Spleen (tissue), 7 donors: Measurements from ENCODE around the gene NLRP7.
"Not testable (repeated sequence)": the region's sequence is repeated elsewhere in the genome, so short reads cannot be mapped to it uniquely, and the experiment has no call there.

Experiments
- CTCF ChIP-seq, 11 experiments: fragments of 200-600 bp in 7 of 11; fragments of 450-650 bp in 4 of 11; sonication (generic) in 4 of 11; IDR thresholded peaks in 8 of 11; conservative IDR thresholded peaks in 3 of 11; 1 replicate in 7 of 11; 2 replicates in 4 of 11; pipeline versions ENCODE4 v1.4.0 to v1.8.0; 2016 to 2021; ENCODE audit warnings: antibody characterized with exemption in 11 of 11, inconsistent platforms in 4 of 11, mild to moderate bottlenecking in 1 of 11
- POLR2A ChIP-seq, 3 donors: fragments of 450-650 bp; IDR thresholded peaks; one replicate each; pipeline ENCODE4 v1.5.1; 2017; ENCODE audit warnings: antibody characterized with exemption in 3 of 3, mild to moderate bottlenecking in 1 of 3
- POLR2AphosphoS5 ChIP-seq, 3 donors: sonication (generic); formaldehyde crosslinking; IDR thresholded peaks; one replicate each; pipeline ENCODE4 v1.5.1; 2017; ENCODE audit warnings: antibody characterized with exemption in 3 of 3
- donor health status: DM: no; HTN: no; CAD: no; lungs with moderate emphysema.
- donor health status: DM: no; HTN: no; CAD: no.
- donor health status: DM: no; HTN: no; CAD: no.

- TF ChIP-seq CTCF (IDR thresholded peaks at IDR 0.05 in 8 of 11, conservative IDR thresholded peaks at IDR 0.05 in 3 of 11); POLR2A (IDR thresholded peaks at IDR 0.05); POLR2AphosphoS5 (IDR thresholded peaks at IDR 0.05): not testable (repeated sequence)
Measured at GRCh38 chr19:54989531-54989930, 42.2 kb upstream of the NLRP7 start.
